ENCODE measurements around the gene EML4. TPM values are rescaled to one million over a fixed set of nuclear protein-coding genes. Genes with fewer than 3 reads are reported as not detected.

Gene EML4
- polyA plus RNA-seq, 1 experiment = 19.1 TPM

GRCh38 chr2:42198466-42198865, 29.3 kb downstream of the EML4 start:
- POLR2A ChIA-PET = no interaction called here
- CTCF ChIA-PET = interaction anchor here (1.5 kb wide), 1 partner anchor 102 kb away, joined by 3 read pairs; no protein-coding TSS in a partner anchor

GRCh38 chr2:42199002-42199401, 29.8 kb downstream of the EML4 start:
- CTCF ChIA-PET = interaction anchor here (1.5 kb wide), 1 partner anchor 102 kb away, joined by 3 read pairs; no protein-coding TSS in a partner anchor
- POLR2A ChIA-PET = no interaction called here
- no peaks in the 10 kb centered on the region for H3K36me3 ChIP-seq (ENCODE audit: control insufficient read depth, insufficient read depth, low read length)
- no peak for DNase-seq (ENCODE audit: low read depth)
- H3K4me3 ChIP-seq (ENCODE audit: low read depth, low read length) = no peak overlapping the region
- no peak for TF ChIP-seq CTCF (IDR thresholded peaks at IDR 0.05; ENCODE audit: insufficient read depth, low read depth, low read length)
- H3K27me3 ChIP-seq (ENCODE audit: control insufficient read depth, insufficient read depth, low read length) = no peaks in the 10 kb centered on the region

More at GRCh38 chr2:42198466-42198865, 29.3 kb downstream of the EML4 start:
- Histone ChIP-seq H3K36me3 (ENCODE audit: control insufficient read depth, insufficient read depth, low read length) (no peaks in the 10 kb centered on the region), H3K27me3 (ENCODE audit: control insufficient read depth, insufficient read depth, low read length) (no peaks in the 10 kb centered on the region), H3K4me3 (ENCODE audit: low read depth, low read length) (no peak overlapping the region)
- no peak for TF ChIP-seq CTCF (IDR thresholded peaks at IDR 0.05; ENCODE audit: insufficient read depth, low read depth, low read length)
- DNase-seq (ENCODE audit: low read depth) = no peak

- no peaks in the 10 kb centered on the region for H3K27me3 ChIP-seq (ENCODE audit: control insufficient read depth, insufficient read depth, low read length)
- no peaks in the 10 kb centered on the region for H3K36me3 ChIP-seq (ENCODE audit: control insufficient read depth, insufficient read depth, low read length)
- TF ChIP-seq CTCF (IDR thresholded peaks at IDR 0.05; ENCODE audit: insufficient read depth, low read depth, low read length) = no peak
- no peak for DNase-seq (ENCODE audit: low read depth)
- POLR2A ChIA-PET = no interaction called here
- no peak overlapping the region for H3K4me3 ChIP-seq (ENCODE audit: low read depth, low read length)
- CTCF ChIA-PET = interaction anchor here (0.9 kb wide), 1 partner anchor 10 kb away, joined by 3 read pairs; no protein-coding TSS in a partner anchor
Observed at GRCh38 chr2:42199626-42200025, 30.5 kb downstream of the EML4 start.

GRCh38 chr2:42200926-42201855, 32.0 kb downstream of the EML4 start:
- no peaks in the 10 kb centered on the region for H3K36me3 ChIP-seq (ENCODE audit: control insufficient read depth, insufficient read depth, low read length)
- H3K4me3 ChIP-seq (ENCODE audit: low read depth, low read length) = no peak overlapping the region
- no peaks in the 10 kb centered on the region for H3K27me3 ChIP-seq (ENCODE audit: control insufficient read depth, insufficient read depth, low read length)
- TF ChIP-seq CTCF (IDR thresholded peaks at IDR 0.05; ENCODE audit: insufficient read depth, low read depth, low read length) = no peak
- ChIA-PET POLR2A (interaction anchor here (0.5 kb wide), 1 partner anchor 30 kb away, joined by 5 read pairs; no protein-coding TSS in a partner anchor), CTCF (interaction anchor here (1.3 to 1.7 kb wide), 3 partner anchors 30 to 106 kb away, joined by 3 to 5 read pairs (median 4); no protein-coding TSS in a partner anchor)
- DNase-seq (ENCODE audit: low read depth) = no peak

- H3K4me3 ChIP-seq (ENCODE audit: low read depth, low read length) = no peak overlapping the region
- no peaks in the 10 kb centered on the region for H3K27me3 ChIP-seq (ENCODE audit: control insufficient read depth, insufficient read depth, low read length)
- TF ChIP-seq CTCF (IDR thresholded peaks at IDR 0.05; ENCODE audit: insufficient read depth, low read depth, low read length) = no peak
- CTCF ChIA-PET = interaction anchor here (1.7 kb wide), 1 partner anchor 31 kb away, joined by 5 read pairs; no protein-coding TSS in a partner anchor
- DNase-seq (ENCODE audit: low read depth) = no peak
- H3K36me3 ChIP-seq (ENCODE audit: control insufficient read depth, insufficient read depth, low read length) = no peaks in the 10 kb centered on the region
- POLR2A ChIA-PET = no interaction called here
Observed at GRCh38 chr2:42202634-42203008, 33.5 kb downstream of the EML4 start.

All from BJ (cell line).